ENCODE results near the gene DMPK. TPM values are rescaled to one million over a fixed set of nuclear protein-coding genes. Genes with fewer than 3 reads are reported as not detected.
"Not testable (repeated sequence)": the region's sequence is repeated elsewhere in the genome, so short reads cannot be mapped to it uniquely, and the experiment has no call there.

Gene DMPK
- total RNA-seq, 6 experiments from 2014 or later: 85.5 to 144 (median 102) TPM

DNA sequence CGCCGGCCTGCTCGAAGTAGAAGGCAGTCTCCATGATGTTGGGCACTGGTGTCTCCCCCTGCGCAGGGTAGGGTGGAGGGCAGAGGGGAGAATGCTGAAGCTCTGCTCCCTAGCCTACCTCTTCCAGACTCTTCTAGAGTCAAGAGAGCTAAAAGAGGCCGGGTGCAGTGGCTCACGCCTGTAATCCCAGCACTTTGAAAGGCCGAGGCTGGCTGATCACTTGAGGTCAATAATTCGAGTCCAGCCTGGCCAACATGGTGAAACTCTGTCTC is 22.6 kb upstream of the DMPK start:
- H3K9me3 Mint-ChIP-seq: peaks cover 5% of the 10 kb centered on the region; the same call in 1 of the 2 replicates
- no peak overlapping the region for H3K27ac Mint-ChIP-seq
- H3K27me3 Mint-ChIP-seq (ENCODE audit: insufficient read depth): peaks cover 3% of the 10 kb centered on the region; the same call in 1 of the 2 replicates
- H3K4me1 Mint-ChIP-seq (ENCODE audit: low read depth): peaks cover 31% of the 10 kb centered on the region
- DNase-seq: no peak
- H3K36me3 Mint-ChIP-seq (ENCODE audit: low read depth): 0 out of 2 replicates have a peak, but pooled peaks cover 6% of the 10 kb centered on the region
- no peak overlapping the region for H3K4me3 Mint-ChIP-seq
- TF ChIP-seq, protein P1, sequence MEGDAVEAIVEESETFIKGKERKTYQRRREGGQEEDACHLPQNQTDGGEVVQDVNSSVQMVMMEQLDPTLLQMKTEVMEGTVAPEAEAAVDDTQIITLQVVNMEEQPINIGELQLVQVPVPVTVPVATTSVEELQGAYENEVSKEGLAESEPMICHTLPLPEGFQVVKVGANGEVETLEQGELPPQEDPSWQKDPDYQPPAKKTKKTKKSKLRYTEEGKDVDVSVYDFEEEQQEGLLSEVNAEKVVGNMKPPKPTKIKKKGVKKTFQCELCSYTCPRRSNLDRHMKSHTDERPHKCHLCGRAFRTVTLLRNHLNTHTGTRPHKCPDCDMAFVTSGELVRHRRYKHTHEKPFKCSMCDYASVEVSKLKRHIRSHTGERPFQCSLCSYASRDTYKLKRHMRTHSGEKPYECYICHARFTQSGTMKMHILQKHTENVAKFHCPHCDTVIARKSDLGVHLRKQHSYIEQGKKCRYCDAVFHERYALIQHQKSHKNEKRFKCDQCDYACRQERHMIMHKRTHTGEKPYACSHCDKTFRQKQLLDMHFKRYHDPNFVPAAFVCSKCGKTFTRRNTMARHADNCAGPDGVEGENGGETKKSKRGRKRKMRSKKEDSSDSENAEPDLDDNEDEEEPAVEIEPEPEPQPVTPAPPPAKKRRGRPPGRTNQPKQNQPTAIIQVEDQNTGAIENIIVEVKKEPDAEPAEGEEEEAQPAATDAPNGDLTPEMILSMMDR (IDR thresholded peaks at IDR 0.05): no peak

DNA sequence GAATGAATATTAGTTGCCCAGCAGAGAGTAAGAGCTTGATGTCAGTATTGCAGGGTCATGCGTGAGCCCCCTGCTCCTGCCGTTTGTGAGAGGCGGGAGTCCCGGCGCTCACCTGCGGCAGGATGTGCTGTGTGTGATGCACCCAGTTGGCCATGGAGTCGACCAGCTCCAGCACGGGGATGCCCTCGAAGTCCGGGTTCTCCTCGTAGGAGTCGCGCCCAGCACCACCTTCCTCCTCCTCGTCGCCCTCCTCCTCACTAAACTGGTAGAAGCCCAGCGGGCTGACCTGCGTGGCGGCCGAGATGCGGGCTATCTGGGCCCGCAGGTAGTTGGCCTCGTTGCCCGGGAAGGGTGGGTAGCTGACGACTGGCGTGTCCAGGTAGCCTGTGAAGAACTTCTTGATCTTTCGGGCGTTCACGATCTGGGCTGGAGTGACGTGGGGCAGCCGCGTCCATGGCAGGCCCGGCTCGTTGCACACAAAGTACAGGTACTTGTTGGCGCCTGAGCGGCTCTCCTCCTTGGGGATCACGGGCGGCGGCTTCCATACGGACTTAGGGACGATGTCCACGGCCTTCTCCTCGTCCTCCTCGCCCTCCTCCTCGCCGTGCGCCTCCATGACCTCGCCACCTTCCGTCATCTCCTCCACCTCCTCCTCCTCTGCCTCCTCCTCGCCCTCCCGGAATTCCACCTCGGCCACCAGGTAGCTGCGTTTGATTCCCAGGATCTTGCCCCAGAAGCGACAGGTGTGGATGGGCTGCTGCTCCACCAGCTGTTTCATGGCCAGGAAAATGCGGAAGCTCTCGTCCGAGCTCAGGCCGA is 22.1 kb upstream of the DMPK start:
- Mint-ChIP-seq H3K27ac (no peak overlapping the region), H3K36me3 (ENCODE audit: low read depth) (0 out of 2 replicates have a peak, but pooled peaks cover 6% of the 10 kb centered on the region), H3K9me3 (peaks cover 5% of the 10 kb centered on the region; the same call in 1 of the 2 replicates)

GRCh38 chr19:45801603-45802175 is 19.4 kb upstream of the DMPK start:
- Mint-ChIP-seq H3K27ac (no peak overlapping the region), H3K36me3 (ENCODE audit: low read depth) (0 out of 2 replicates have a peak, but pooled peaks cover 6% of the 10 kb centered on the region), H3K27me3 (ENCODE audit: insufficient read depth) (peaks cover 3% of the 10 kb centered on the region; the same call in 1 of the 2 replicates), H3K4me1 (ENCODE audit: low read depth) (peaks cover 35% of the 10 kb centered on the region), H3K4me3 (no peak overlapping the region), H3K9me3 (peaks cover 5% of the 10 kb centered on the region; the same call in 1 of the 2 replicates)
- TF ChIP-seq, protein P1 (IDR thresholded peaks at IDR 0.05): no peak
- DNase-seq: no peak

More for the DNA sequence above, 22.1 kb upstream of the DMPK start:
- TF ChIP-seq, protein P1 (IDR thresholded peaks at IDR 0.05): no peak
- H3K27me3 Mint-ChIP-seq (ENCODE audit: insufficient read depth): peaks cover 3% of the 10 kb centered on the region; the same call in 1 of the 2 replicates
- no peak overlapping the region for H3K4me3 Mint-ChIP-seq
- peaks cover 31% of the 10 kb centered on the region for H3K4me1 Mint-ChIP-seq (ENCODE audit: low read depth)
- no peak for DNase-seq

- Mint-ChIP-seq H3K9me3 (no peaks in the 10 kb centered on the region), H3K4me1 (ENCODE audit: low read depth) (peaks cover 24% of the 10 kb centered on the region), H3K27me3 (ENCODE audit: insufficient read depth) (peaks cover 3% of the 10 kb centered on the region; the same call in 1 of the 2 replicates), H3K27ac (peak overlapping the region; percentile 9; the same call in 1 of the 2 replicates), H3K36me3 (ENCODE audit: low read depth) (no peaks in the 10 kb centered on the region), H3K4me3 (no peak overlapping the region)
- DNase-seq: peak; percentile 43
- TF ChIP-seq, protein P1 (IDR thresholded peaks at IDR 0.05): no peak
These were observed 17.8 kb upstream of the DMPK start for GRCh38 chr19:45800070-45800553.

GRCh38 chr19:45799541-45799940 is 17.3 kb upstream of the DMPK start:
- H3K4me3 Mint-ChIP-seq; DNase-seq; H3K9me3 Mint-ChIP-seq; H3K27me3 Mint-ChIP-seq (ENCODE audit: insufficient read depth); H3K36me3 Mint-ChIP-seq (ENCODE audit: low read depth): not testable (repeated sequence)
- Mint-ChIP-seq H3K27ac (peak overlapping the region; percentile 9; the same call in 1 of the 2 replicates), H3K4me1 (ENCODE audit: low read depth) (peaks cover 24% of the 10 kb centered on the region)

All from HFFc6 (cell line).